ENCODE results near the gene GNB1. TPM values are rescaled to one million over a fixed set of nuclear protein-coding genes. Genes with fewer than 3 reads are reported as not detected.
A peak's percentile ranks its signal among the peaks of the same experiment; 100 is the strongest.

Gene GNB1
- total RNA-seq, 1 experiment from 2014 or later = 339 TPM

DNA sequence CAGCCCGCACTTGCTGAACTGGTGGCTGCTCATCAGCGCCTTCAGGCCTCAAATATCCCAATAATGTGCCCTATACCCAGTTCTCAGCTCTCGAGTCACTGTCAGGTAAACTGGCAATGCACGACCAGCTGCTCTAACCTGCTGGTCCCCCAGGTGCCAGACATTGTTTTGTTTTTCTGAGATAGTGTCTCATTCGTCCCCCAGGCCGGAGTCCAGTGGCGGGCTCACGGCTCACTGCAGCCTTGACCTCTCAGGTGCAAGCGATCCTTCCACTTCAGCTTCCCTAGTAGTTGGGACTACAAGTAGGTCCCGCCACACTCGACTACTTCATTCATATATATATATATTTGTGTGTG lies 111.6 kb downstream of the GNB1 start:
- Mint-ChIP-seq H3K4me1 (peaks cover 56% of the 10 kb centered on the region), H3K4me3 (peak overlapping the region; percentile 81), H3K27ac (peak overlapping the region; percentile 99), H3K9me3 (no peaks in the 10 kb centered on the region), H3K27me3 (ENCODE audit: low read depth) (no peaks in the 10 kb centered on the region), H3K36me3 (no peaks in the 10 kb centered on the region; the same call in 1 of the 2 replicates)
- DNase-seq (ENCODE audit: low spot score) (no peak), ATAC-seq (no peak)
- ChIA-PET CTCF (interaction anchor here (1.3 to 2.8 kb wide), 7 partner anchors 10 to 265 kb away, joined by 3 to 30 read pairs (median 8); no protein-coding TSS in a partner anchor), POLR2A (interaction anchor here (1.1 to 1.3 kb wide), 2 partner anchors 61 to 270 kb away, joined by 3 read pairs; no protein-coding TSS in a partner anchor)
- TF ChIP-seq, protein P1, sequence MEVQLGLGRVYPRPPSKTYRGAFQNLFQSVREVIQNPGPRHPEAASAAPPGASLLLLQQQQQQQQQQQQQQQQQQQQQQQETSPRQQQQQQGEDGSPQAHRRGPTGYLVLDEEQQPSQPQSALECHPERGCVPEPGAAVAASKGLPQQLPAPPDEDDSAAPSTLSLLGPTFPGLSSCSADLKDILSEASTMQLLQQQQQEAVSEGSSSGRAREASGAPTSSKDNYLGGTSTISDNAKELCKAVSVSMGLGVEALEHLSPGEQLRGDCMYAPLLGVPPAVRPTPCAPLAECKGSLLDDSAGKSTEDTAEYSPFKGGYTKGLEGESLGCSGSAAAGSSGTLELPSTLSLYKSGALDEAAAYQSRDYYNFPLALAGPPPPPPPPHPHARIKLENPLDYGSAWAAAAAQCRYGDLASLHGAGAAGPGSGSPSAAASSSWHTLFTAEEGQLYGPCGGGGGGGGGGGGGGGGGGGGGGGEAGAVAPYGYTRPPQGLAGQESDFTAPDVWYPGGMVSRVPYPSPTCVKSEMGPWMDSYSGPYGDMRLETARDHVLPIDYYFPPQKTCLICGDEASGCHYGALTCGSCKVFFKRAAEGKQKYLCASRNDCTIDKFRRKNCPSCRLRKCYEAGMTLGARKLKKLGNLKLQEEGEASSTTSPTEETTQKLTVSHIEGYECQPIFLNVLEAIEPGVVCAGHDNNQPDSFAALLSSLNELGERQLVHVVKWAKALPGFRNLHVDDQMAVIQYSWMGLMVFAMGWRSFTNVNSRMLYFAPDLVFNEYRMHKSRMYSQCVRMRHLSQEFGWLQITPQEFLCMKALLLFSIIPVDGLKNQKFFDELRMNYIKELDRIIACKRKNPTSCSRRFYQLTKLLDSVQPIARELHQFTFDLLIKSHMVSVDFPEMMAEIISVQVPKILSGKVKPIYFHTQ (CRISPR knock-in tag; IDR thresholded peaks at IDR 0.05) = 0 out of 2 replicates have a peak, but pooled peaks have one; percentile 62
- TF ChIP-seq FOXK1 (CRISPR knock-in tag; IDR thresholded peaks at IDR 0.05) = no peak
- TF ChIP-seq, protein P2, sequence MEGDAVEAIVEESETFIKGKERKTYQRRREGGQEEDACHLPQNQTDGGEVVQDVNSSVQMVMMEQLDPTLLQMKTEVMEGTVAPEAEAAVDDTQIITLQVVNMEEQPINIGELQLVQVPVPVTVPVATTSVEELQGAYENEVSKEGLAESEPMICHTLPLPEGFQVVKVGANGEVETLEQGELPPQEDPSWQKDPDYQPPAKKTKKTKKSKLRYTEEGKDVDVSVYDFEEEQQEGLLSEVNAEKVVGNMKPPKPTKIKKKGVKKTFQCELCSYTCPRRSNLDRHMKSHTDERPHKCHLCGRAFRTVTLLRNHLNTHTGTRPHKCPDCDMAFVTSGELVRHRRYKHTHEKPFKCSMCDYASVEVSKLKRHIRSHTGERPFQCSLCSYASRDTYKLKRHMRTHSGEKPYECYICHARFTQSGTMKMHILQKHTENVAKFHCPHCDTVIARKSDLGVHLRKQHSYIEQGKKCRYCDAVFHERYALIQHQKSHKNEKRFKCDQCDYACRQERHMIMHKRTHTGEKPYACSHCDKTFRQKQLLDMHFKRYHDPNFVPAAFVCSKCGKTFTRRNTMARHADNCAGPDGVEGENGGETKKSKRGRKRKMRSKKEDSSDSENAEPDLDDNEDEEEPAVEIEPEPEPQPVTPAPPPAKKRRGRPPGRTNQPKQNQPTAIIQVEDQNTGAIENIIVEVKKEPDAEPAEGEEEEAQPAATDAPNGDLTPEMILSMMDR (IDR thresholded peaks at IDR 0.05) = no peak

DNA sequence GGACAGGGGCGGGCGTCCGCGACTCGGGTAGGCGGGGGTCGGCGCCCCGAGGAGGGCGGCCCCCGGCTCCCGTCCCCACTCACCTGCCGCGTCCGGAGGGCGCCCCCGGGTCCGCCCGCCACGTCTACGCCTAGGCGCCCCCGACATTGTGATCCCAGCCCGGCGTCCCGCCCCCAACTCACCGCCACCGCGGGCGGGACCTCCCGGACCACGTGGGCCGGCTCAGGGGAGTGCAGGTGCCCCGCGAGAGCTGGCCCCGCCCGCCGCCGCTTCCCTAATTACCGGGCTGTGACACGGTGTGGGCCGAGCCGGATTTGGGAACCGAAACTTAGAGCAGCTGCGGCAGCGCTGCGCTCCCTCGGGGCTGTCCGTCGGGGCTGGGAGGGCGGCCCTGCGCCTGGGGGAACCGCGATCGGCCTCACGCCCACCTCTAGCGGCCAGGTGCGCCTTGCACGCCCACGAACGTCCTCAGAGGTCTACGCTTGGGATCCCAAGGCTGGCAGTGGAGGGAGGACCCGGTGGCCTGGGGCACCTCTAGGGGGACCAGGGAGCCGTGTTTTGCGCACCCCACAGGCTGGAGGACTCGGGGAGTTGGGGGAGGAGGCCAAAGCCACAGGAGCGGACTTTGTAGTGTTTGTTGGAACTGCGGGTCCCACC lies 112.1 kb downstream of the GNB1 start:
- ChIA-PET CTCF (interaction anchor here (0.7 to 2.8 kb wide), 7 partner anchors 10 to 427 kb away, joined by 3 to 30 read pairs (median 8); no protein-coding TSS in a partner anchor), POLR2A (interaction anchor here (1.1 to 1.3 kb wide), 2 partner anchors 61 to 271 kb away, joined by 3 read pairs; no protein-coding TSS in a partner anchor)
- peak; percentile 90 for DNase-seq (ENCODE audit: low spot score)
- no peaks in the 10 kb centered on the region for H3K27me3 Mint-ChIP-seq (ENCODE audit: low read depth)
- peak; percentile 55 for ATAC-seq
- H3K36me3 Mint-ChIP-seq = no peaks in the 10 kb centered on the region; the same call in 1 of the 2 replicates
- H3K4me3 Mint-ChIP-seq = peak overlapping the region; percentile 81
- peak overlapping the region; percentile 99; the same call in 1 of the 2 replicates for H3K27ac Mint-ChIP-seq
- H3K9me3 Mint-ChIP-seq = no peaks in the 10 kb centered on the region
- peaks cover 56% of the 10 kb centered on the region for H3K4me1 Mint-ChIP-seq
- TF ChIP-seq FOXK1 (CRISPR knock-in tag; IDR thresholded peaks at IDR 0.05) (peak; percentile 82; the same call in 1 of the 2 replicates), MYBL2 (CRISPR knock-in tag; IDR thresholded peaks at IDR 0.05) (0 out of 2 replicates have a peak, but pooled peaks have one; percentile 49), SP1 (CRISPR knock-in tag; conservative IDR thresholded peaks at IDR 0.05) (peak; percentile 62; the same call in 1 of the 2 replicates), ZNF671 (CRISPR knock-in tag; IDR thresholded peaks at IDR 0.05) (no peak), RELA (CRISPR knock-in tag; IDR thresholded peaks at IDR 0.05; ENCODE audit: borderline replicate concordance) (no peak), TCF7 (CRISPR knock-in tag; IDR thresholded peaks at IDR 0.05; ENCODE audit: low read depth) (no peak), IRF2 (CRISPR knock-in tag; IDR thresholded peaks at IDR 0.05; ENCODE audit: borderline replicate concordance, low read depth) (no peak), NFYB (CRISPR knock-in tag; conservative IDR thresholded peaks at IDR 0.05; ENCODE audit: low read depth) (0 out of 2 replicates have a peak, but pooled peaks have one; percentile 7), ZNF219 (CRISPR knock-in tag; IDR thresholded peaks at IDR 0.05; ENCODE audit: borderline replicate concordance) (0 out of 2 replicates have a peak, but pooled peaks have one; percentile 63), TP53 (CRISPR knock-in tag; IDR thresholded peaks at IDR 0.05) (0 out of 2 replicates have a peak, but pooled peaks have one; percentile 14), TEAD1 (CRISPR knock-in tag; IDR thresholded peaks at IDR 0.05) (0 out of 2 replicates have a peak, but pooled peaks have one; percentile 44)
- TF ChIP-seq, protein P3, sequence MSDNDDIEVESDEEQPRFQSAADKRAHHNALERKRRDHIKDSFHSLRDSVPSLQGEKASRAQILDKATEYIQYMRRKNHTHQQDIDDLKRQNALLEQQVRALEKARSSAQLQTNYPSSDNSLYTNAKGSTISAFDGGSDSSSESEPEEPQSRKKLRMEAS (CRISPR knock-in tag; IDR thresholded peaks at IDR 0.05) = peak; percentile 93
- TF ChIP-seq, protein P4, sequence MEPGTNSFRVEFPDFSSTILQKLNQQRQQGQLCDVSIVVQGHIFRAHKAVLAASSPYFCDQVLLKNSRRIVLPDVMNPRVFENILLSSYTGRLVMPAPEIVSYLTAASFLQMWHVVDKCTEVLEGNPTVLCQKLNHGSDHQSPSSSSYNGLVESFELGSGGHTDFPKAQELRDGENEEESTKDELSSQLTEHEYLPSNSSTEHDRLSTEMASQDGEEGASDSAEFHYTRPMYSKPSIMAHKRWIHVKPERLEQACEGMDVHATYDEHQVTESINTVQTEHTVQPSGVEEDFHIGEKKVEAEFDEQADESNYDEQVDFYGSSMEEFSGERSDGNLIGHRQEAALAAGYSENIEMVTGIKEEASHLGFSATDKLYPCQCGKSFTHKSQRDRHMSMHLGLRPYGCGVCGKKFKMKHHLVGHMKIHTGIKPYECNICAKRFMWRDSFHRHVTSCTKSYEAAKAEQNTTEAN (CRISPR knock-in tag; IDR thresholded peaks at IDR 0.05) = no peak
- TF ChIP-seq, protein P2 (IDR thresholded peaks at IDR 0.05) = no peak
- TF ChIP-seq, protein P5, sequence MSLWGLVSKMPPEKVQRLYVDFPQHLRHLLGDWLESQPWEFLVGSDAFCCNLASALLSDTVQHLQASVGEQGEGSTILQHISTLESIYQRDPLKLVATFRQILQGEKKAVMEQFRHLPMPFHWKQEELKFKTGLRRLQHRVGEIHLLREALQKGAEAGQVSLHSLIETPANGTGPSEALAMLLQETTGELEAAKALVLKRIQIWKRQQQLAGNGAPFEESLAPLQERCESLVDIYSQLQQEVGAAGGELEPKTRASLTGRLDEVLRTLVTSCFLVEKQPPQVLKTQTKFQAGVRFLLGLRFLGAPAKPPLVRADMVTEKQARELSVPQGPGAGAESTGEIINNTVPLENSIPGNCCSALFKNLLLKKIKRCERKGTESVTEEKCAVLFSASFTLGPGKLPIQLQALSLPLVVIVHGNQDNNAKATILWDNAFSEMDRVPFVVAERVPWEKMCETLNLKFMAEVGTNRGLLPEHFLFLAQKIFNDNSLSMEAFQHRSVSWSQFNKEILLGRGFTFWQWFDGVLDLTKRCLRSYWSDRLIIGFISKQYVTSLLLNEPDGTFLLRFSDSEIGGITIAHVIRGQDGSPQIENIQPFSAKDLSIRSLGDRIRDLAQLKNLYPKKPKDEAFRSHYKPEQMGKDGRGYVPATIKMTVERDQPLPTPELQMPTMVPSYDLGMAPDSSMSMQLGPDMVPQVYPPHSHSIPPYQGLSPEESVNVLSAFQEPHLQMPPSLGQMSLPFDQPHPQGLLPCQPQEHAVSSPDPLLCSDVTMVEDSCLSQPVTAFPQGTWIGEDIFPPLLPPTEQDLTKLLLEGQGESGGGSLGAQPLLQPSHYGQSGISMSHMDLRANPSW (CRISPR knock-in tag; conservative IDR thresholded peaks at IDR 0.05; ENCODE audit: low read depth) = 0 out of 2 replicates have a peak, but pooled peaks have one; percentile 40
- TF ChIP-seq, protein P6, sequence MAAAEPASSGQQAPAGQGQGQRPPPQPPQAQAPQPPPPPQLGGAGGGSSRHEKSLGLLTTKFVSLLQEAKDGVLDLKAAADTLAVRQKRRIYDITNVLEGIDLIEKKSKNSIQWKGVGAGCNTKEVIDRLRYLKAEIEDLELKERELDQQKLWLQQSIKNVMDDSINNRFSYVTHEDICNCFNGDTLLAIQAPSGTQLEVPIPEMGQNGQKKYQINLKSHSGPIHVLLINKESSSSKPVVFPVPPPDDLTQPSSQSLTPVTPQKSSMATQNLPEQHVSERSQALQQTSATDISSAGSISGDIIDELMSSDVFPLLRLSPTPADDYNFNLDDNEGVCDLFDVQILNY (CRISPR knock-in tag; IDR thresholded peaks at IDR 0.05) = peak; percentile 95
- TF ChIP-seq, protein P7, sequence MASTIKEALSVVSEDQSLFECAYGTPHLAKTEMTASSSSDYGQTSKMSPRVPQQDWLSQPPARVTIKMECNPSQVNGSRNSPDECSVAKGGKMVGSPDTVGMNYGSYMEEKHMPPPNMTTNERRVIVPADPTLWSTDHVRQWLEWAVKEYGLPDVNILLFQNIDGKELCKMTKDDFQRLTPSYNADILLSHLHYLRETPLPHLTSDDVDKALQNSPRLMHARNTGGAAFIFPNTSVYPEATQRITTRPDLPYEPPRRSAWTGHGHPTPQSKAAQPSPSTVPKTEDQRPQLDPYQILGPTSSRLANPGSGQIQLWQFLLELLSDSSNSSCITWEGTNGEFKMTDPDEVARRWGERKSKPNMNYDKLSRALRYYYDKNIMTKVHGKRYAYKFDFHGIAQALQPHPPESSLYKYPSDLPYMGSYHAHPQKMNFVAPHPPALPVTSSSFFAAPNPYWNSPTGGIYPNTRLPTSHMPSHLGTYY (CRISPR knock-in tag; IDR thresholded peaks at IDR 0.05) = peak; percentile 1; the same call in 1 of the 2 replicates

All from WTC11 (cell line).